ENCODE results near the gene MT3. TPM values are rescaled to one million over a fixed set of nuclear protein-coding genes. Genes with fewer than 3 reads are reported as not detected.

MT3 gene
- polyA plus RNA-seq, 1 of the 3 experiments (the other 2 are of a cell fraction), result 0.43 TPM

- Histone ChIP-seq H3K79me2 (ENCODE audit: insufficient read depth) (peaks cover 13% of the 10 kb centered on the region; the same call in 1 of the 2 replicates), H3K27ac (ENCODE audit: low read depth in 2 of 2, low read length in 1 of 2) (peak overlapping the region; percentile 53 to 78; a peak in 3 of 4 replicates), H3K9ac (peak overlapping the region; percentile 73; the same call in 1 of the 2 replicates), H3F3A (replicated peaks; ENCODE audit: insufficient read depth) (peaks cover 7% of the 10 kb centered on the region), H3K36me3 (replicated peaks in 1 of 2; ENCODE audit: control insufficient read depth in 1 of 2, insufficient read depth in 2 of 2, low read length in 1 of 2) (no peaks in the 10 kb centered on the region), H3K4me1 (ENCODE audit: control insufficient read depth in 1 of 2, insufficient read depth in 2 of 2, low read depth in 1 of 2, low read length in 1 of 2) (peaks cover 7 to 17% of the 10 kb centered on the region in 2 experiments; a peak in 1 of 4 replicates), H3K9me3 (no peaks in the 10 kb centered on the region), H3K4me3 (ENCODE audit: low read depth in 2 of 2, low read length in 1 of 2) (peak overlapping the region; percentile 43 to 52; a peak in 3 of 4 replicates), H3K9me2 (no peaks in the 10 kb centered on the region), H4K20me1 (ENCODE audit: insufficient read depth) (no peaks in the 10 kb centered on the region), H3K27me3 (ENCODE audit: insufficient read depth) (no peaks in the 10 kb centered on the region), H3K4me2 (peak overlapping the region; percentile 78), H2AFZ (ENCODE audit: low read depth) (peak overlapping the region; percentile 23; the same call in 1 of the 2 replicates)
- ChIA-PET POLR2A (no interaction called here), CTCF (no interaction called here)
- WGBS (ENCODE audit: low lambda C conversion rate), result 70% methylated on average over 7 of the region's 7 CpGs
- TF ChIP-seq TAF1 (IDR thresholded peaks at IDR 0.05; ENCODE audit: borderline replicate concordance, low read depth, low read length), result no peak
- no peak for DNase-seq
Measured at GRCh38 chr16:56626685-56627084, 37.4 kb downstream of the MT3 start.

- CTCF ChIA-PET, result interaction anchor here (0.7 kb wide), 1 partner anchor 161 kb away, joined by 3 read pairs; no protein-coding TSS in a partner anchor
- POLR2A ChIA-PET, result no interaction called here
- H3K9me2 ChIP-seq, result no peaks in the 10 kb centered on the region
- H3K27ac ChIP-seq (ENCODE audit: low read depth in 2 of 2, low read length in 1 of 2), result no peak overlapping the region
- H3K9me3 ChIP-seq, result no peaks in the 10 kb centered on the region
- H3K27me3 ChIP-seq (ENCODE audit: insufficient read depth), result no peaks in the 10 kb centered on the region; the same call in 1 of the 2 replicates
- DNase-seq, result no peak
- TF ChIP-seq YY1 (IDR thresholded peaks at IDR 0.05; ENCODE audit: low read depth), result no peak
- 0 out of 2 replicates have a peak, but pooled peaks have one; percentile 6 for TF ChIP-seq CTCF (IDR thresholded peaks at IDR 0.05)
- peak; percentile 6; the same call in 1 of the 2 replicates for TF ChIP-seq NFIC (IDR thresholded peaks at IDR 0.05; ENCODE audit: borderline replicate concordance)
- TF ChIP-seq EP300 (IDR thresholded peaks at IDR 0.05; ENCODE audit: borderline replicate concordance in 1 of 2, low read depth in 1 of 2, low read length in 1 of 2), result no peak
- no peaks in the 10 kb centered on the region for H3K36me3 ChIP-seq (replicated peaks in 1 of 2; ENCODE audit: control insufficient read depth in 1 of 2, insufficient read depth in 2 of 2, low read length in 1 of 2)
- H2AFZ ChIP-seq (ENCODE audit: low read depth), result no peak overlapping the region
- WGBS (ENCODE audit: low lambda C conversion rate), result 83% methylated on average over 9 of the region's 9 CpGs
- no peak overlapping the region for H3K4me3 ChIP-seq (ENCODE audit: low read depth in 2 of 2, low read length in 1 of 2)
- H3K4me2 ChIP-seq, result no peak overlapping the region
- peaks cover 13% of the 10 kb centered on the region; the same call in 1 of the 2 replicates for H3K79me2 ChIP-seq (ENCODE audit: insufficient read depth)
- H4K20me1 ChIP-seq (ENCODE audit: insufficient read depth), result no peaks in the 10 kb centered on the region
- H3K4me1 ChIP-seq (ENCODE audit: control insufficient read depth in 1 of 2, insufficient read depth in 2 of 2, low read depth in 1 of 2, low read length in 1 of 2), result peaks cover 7 to 20% of the 10 kb centered on the region in 2 experiments; a peak in 1 of 4 replicates
- peaks cover 7% of the 10 kb centered on the region for H3F3A ChIP-seq (replicated peaks; ENCODE audit: insufficient read depth)
- H3K9ac ChIP-seq, result no peak overlapping the region
Measured at GRCh38 chr16:56628486-56629350, 39.4 kb downstream of the MT3 start.

- peaks cover 2% of the 10 kb centered on the region; the same call in 1 of the 2 replicates for H3K27me3 ChIP-seq (ENCODE audit: insufficient read depth)
- H3K27ac ChIP-seq (ENCODE audit: low read depth in 2 of 2, low read length in 1 of 2), result no peak overlapping the region
- POLR2A ChIA-PET, result interaction anchor here (1.2 kb wide), 1 partner anchor 11 kb away, joined by 3 read pairs; no protein-coding TSS in a partner anchor
- H3K4me1 ChIP-seq (ENCODE audit: control insufficient read depth in 1 of 2, insufficient read depth in 2 of 2, low read depth in 1 of 2, low read length in 1 of 2), result peaks cover 7 to 20% of the 10 kb centered on the region in 2 experiments; a peak in 1 of 4 replicates
- H3K4me3 ChIP-seq (ENCODE audit: low read depth in 2 of 2, low read length in 1 of 2), result no peak overlapping the region
- no peak for TF ChIP-seq GABPA (IDR thresholded peaks at IDR 0.05; ENCODE audit: low read depth)
- TF ChIP-seq TCF12 (IDR thresholded peaks at IDR 0.05), result no peak
- no peak for TF ChIP-seq SIN3A (IDR thresholded peaks at IDR 0.05; ENCODE audit: borderline replicate concordance, low read depth, low read length)
- peak; percentile 87 for TF ChIP-seq RCOR1 (IDR thresholded peaks at IDR 0.05; ENCODE audit: low read length)
- peak; percentile 85 for TF ChIP-seq GATA2 (CRISPR knock-in tag; IDR thresholded peaks at IDR 0.05)
- TF ChIP-seq NRF1 (IDR thresholded peaks at IDR 0.05; ENCODE audit: low read depth, low read length), result no peak
- peak in 1 of 2 experiments; percentile 43; a peak in 2 of 4 replicates for TF ChIP-seq EP300 (IDR thresholded peaks at IDR 0.05; ENCODE audit: borderline replicate concordance in 1 of 2, low read depth in 1 of 2, low read length in 1 of 2)
- no peak for TF ChIP-seq FOXM1 (IDR thresholded peaks at IDR 0.05; ENCODE audit: low read depth)
- no peak for TF ChIP-seq TAF1 (IDR thresholded peaks at IDR 0.05; ENCODE audit: borderline replicate concordance, low read depth, low read length)
- no peak for TF ChIP-seq JUND (IDR thresholded peaks at IDR 0.05)
- H3K9me2 ChIP-seq, result no peaks in the 10 kb centered on the region
- peaks cover 7% of the 10 kb centered on the region for H3F3A ChIP-seq (replicated peaks; ENCODE audit: insufficient read depth)
- peaks cover 13% of the 10 kb centered on the region; the same call in 1 of the 2 replicates for H3K79me2 ChIP-seq (ENCODE audit: insufficient read depth)
- no peak overlapping the region for H3K9ac ChIP-seq
- H3K9me3 ChIP-seq, result no peaks in the 10 kb centered on the region
- H4K20me1 ChIP-seq (ENCODE audit: insufficient read depth), result no peaks in the 10 kb centered on the region
- DNase-seq, result peak; percentile 76
- no peaks in the 10 kb centered on the region for H3K36me3 ChIP-seq (replicated peaks in 1 of 2; ENCODE audit: control insufficient read depth in 1 of 2, insufficient read depth in 2 of 2, low read length in 1 of 2)
- WGBS (ENCODE audit: low lambda C conversion rate), result 61% methylated on average over 3 of the region's 3 CpGs
- H2AFZ ChIP-seq (ENCODE audit: low read depth), result no peak overlapping the region
- H3K4me2 ChIP-seq, result no peak overlapping the region
- CTCF ChIA-PET, result interaction anchor here (1.2 to 1.7 kb wide), 2 partner anchors 29 to 73 kb away, joined by 5 to 6 read pairs; no protein-coding TSS in a partner anchor
Measured at GRCh38 chr16:56629531-56629930, 40.2 kb downstream of the MT3 start.

Data from SK-N-SH (cell line).